CD4-positive, alpha-beta T cell treated with Interleukin-4 for 1 hour (primary cell): ENCODE measurements around the gene CDK2AP2.

Experiments used
- DNase-seq, 2 donors: peaks; one replicate each; pipeline ENCODE4 v3.0.0-alpha.2; 2020 to 2022

CDK2AP2 gene

GRCh38 chr11:67464411-67465188 lies 43.4 kb downstream of the CDK2AP2 start:
- DNase-seq = peak; percentile 95 to 96

- DNase-seq = peak in 1 of 2 donors; percentile 68
Measured at GRCh38 chr11:67463680-67464410, 44.1 kb downstream of the CDK2AP2 start.

GRCh38 chr11:67463186-67463585 lies 44.8 kb downstream of the CDK2AP2 start:
- DNase-seq = no peak

DNA sequence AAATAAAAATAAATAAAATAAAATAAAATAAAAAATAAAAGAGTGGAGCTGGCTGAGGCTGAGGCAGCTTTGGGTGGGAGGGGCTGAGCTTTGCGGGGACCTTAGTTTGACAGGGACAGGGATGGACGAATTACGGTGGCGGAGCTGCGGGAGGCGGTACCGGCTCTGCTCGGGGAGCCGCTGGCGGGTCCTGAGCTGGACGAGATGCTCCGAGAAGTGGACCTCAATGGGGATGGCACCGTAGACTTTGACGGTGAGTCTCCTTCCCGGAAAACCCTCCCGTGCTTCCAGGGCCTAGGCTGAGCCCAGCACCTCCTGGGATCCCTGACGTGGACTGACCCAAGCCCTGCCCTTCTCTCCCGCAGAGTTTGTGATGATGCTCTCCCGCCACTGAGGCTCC lies 49.7 kb downstream of the CDK2AP2 start:
- DNase-seq = no peak

- no peak for DNase-seq
Measured at GRCh38 chr11:67457453-67457852, 50.5 kb downstream of the CDK2AP2 start.
